GM19463 (cell line): Measurements from ENCODE around the gene UBE2Q1.

ENCODE experiments used
- ATAC-seq: cut with Tn5 transposase; IDR thresholded peaks from one replicate; pipeline ENCODE4 v1.9.1; 2021; ENCODE audit warnings: mild to moderate bottlenecking, moderate library complexity; ENCODE audit not compliant: unreplicated experiment

The UBE2Q1 gene

DNA sequence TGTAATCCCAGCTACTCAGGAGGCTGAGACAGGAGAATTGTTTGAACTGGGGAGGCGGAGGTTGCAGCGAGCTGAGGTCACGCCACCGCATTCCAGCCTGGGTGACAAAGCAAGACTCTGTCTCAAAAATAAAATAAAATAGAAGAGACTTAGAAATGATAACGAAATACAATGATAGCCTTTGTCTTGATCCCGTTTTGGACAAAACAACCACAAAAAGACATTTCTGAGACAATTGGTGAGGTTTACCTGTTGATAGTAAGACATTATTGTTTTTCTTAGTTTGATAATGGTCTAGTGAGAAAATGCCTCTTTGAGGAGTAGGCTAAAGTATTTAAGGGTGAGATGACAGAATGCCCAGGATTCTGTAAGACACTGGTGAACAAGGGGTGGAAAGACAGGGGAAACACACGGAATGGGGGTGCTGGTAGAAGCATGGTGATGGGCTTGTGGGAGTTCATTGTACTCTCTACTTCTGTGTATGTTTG, 44.4 kb downstream of the UBE2Q1 start:
- ATAC-seq = no peak

DNA sequence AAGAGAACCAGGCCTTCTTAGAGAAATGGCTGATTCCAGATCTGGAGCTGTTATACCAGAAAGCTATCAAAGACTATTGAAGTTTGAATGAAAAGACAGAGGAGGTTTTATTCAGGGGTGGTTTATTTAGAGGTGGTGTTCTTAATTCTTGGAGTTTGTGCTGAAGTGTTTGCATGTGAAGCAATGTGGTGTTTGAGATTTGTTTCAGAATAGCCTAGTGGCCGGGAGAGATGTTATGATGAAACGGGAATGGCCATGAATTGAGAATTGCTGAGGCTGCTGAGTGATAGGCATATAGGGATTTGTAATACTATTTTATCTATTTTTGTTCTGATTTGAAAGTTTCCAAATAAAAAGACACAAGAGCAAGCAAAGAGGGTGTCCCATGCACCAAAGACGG, 45.7 kb downstream of the UBE2Q1 start:
- ATAC-seq = no peak

DNA sequence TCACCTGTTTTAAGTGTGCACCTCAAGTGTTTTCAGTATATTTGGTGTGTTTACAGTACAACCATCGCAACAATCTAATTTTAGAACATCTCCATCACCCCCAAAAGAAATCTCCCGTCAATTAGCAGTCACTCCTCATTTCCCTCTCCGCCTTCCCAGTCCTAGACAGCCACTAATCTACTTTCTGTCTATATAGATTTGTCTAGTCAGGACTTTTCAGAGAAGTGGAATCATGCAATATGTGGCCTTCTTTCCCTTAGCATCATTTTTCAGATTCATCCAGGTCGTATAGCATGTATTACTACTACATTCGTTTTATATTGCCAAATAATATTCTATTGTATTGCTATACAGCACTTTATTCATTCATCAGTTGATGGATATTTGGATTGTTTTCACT, 54.6 kb downstream of the UBE2Q1 start:
- ATAC-seq = no peak

DNA sequence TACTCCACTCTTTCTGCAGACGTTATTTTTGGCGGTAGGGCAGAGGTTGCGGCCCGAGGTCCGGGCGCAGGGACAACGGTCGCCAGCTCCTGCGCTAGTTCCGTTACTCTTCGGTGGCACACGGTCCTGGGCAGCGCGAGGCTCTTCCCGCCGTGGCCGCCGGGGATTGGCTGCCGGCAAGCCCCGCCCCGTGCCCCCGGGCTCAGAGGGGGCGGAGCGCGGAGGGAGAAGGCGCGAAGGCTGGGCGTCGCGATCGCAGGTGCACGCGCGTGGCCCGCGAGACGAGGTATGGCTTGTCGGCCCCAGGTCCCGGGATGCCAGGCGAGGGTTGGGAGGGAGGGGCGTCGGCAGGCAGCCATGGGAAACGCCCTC, 55.7 kb downstream of the UBE2Q1 start:
- no peak for ATAC-seq

DNA sequence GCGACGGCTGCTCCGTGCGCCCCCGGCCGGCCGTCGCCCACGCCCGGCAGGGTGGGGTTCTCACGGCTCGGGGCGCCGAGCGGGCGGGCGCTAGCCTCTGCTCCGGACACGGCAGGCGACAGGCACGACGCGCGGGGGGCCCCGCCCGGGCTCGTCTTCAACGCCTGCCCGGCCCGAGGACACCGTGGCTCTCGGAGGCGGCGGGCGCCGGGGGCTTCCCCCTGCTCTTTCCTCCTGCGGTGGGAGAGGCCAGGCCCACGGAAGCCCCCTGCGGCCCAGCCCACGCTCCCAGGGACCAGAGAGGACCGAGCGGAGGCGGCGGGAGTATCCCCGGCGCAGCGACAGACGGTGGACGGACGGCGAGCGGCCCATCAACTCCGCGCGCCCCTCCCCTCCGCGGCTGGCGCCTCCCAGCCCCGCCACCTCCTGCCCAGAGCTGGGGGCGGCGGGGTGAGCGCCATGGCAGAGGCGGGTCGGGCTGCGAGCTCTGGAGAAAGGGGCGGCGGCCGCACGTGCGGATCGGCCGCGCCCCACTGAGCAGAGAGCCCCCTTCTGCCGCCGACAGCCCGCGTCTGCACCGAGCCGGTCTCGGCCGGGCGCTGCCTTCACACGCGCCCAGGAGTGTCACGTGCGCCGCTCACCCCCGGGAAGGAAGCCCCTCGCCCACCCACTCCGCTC, 56.3 kb downstream of the UBE2Q1 start, which contains the start of the genes SHE and TDRD10:
Gene SHE, minus strand, starts transcription at position 347 of the 678 bp plus-strand sequence. CDS start 386 bp downstream, outside the sequence.
Gene TDRD10, plus strand, starts transcription at position 154 of the 678 bp plus-strand sequence. CDS start 4,685 bp downstream, outside the sequence.
- no peak for ATAC-seq

DNA sequence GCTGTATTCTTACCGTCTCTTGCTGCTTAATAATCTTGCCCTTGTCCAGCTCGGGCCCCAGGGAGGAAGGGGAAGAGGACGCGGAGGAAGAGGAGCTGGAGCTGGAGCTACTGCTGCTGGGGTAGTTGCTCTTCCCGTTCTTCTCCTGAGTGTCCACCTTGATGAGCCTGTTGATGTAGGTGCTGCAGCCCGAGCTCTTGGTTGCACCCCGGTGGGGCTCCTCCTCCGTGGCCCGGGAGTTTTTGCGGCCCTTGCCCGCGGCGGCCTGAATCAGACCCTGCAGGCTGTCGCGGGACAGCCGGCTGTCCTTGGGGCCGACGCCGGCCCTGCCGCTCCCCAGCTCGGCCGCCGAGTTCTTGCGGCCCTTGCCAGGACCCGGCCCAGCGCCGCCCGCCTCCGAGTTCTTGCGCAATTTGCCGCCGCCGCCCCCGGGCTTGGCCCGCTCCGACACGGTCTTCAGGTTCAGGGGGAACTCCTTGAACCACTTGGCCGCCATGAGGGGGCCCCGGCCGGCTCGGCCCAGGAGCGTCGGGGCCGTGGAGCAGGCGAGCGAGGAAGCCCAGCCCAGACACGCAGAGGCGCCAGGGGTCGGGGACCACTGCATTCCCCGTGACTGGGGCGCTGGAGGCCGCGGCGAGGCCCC, 56.9 kb downstream of the UBE2Q1 start:
- no peak for ATAC-seq

DNA sequence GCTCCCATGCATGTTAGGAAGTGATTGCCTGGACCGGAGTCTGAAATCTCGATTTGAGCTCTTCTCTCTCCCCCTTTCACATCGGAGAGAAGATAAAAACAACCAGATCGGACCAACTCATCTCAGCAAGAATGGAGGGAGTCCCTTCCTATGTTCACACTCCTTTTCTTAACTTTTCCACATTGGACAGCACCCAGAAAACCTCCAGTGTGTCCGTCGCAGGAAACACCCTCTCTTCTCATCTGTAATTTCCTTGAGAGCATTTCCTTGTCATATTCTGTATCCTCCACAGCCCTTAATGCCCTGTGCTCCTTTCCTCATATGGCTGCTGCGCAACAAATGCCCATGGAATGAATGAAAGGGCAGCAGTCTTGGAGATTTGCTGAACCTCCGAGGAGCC, 57.9 kb downstream of the UBE2Q1 start:
- no peak for ATAC-seq

DNA sequence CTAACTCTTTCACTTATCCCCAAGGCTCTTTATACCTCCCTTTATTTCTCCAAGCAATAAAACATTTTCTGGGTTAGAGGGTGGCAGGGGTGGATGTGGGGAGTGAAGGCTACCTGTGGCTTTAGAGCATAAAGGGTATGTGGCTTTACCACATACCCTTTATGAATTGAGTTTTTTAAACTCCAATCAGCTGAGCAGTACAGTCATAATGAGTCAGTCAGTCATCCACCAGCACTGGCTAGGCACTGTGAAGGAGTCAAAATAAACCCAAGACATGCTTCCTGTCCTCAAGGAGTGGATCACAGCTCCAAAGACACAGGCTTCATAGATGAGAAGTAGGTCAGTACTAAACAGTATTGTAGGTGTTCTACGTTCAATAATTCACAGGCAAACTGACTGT, 59.0 kb downstream of the UBE2Q1 start:
- ATAC-seq = no peak
